HepG2 (cell line): Measurements from ENCODE around the gene OPA3. TPM values are rescaled to one million over a fixed set of nuclear protein-coding genes. Genes with fewer than 3 reads are reported as not detected.

ENCODE experiments used
- FOSL2 ChIP-seq: sonication (generic); formaldehyde crosslinking; IDR thresholded peaks from 2 replicates; pipeline ENCODE4 v1.4.0; 2020; ENCODE audit warnings: missing genetic modification reagents
- HMGXB3 ChIP-seq: sonication (generic); formaldehyde crosslinking; IDR thresholded peaks from 2 replicates; pipeline ENCODE4 v1.4.0; 2020; ENCODE audit warnings: missing genetic modification reagents, borderline replicate concordance
- KDM4B ChIP-seq: sonication (generic); formaldehyde crosslinking; IDR thresholded peaks from 2 replicates; pipeline ENCODE4 v1.4.0; 2020; ENCODE audit warnings: missing genetic modification reagents
- NFAT5 ChIP-seq: sonication (generic); formaldehyde crosslinking; IDR thresholded peaks from 2 replicates; pipeline ENCODE4 v1.4.0; 2020; ENCODE audit warnings: missing genetic modification reagents
- REPIN1 ChIP-seq: sonication (generic); formaldehyde crosslinking; IDR thresholded peaks from 2 replicates; pipeline ENCODE4 v1.8.0; 2022; ENCODE audit warnings: missing genetic modification reagents, low read depth, mild to moderate bottlenecking, borderline replicate concordance
- XRCC5 ChIP-seq: fragments of 200-400 bp; formaldehyde crosslinking; optimal IDR thresholded peaks from 2 replicates; pipeline ENCODE3; 2017; ENCODE audit warnings: mild to moderate bottlenecking, low read length
- ZNF335 ChIP-seq: sonication (generic); formaldehyde crosslinking; IDR thresholded peaks from 2 replicates; pipeline ENCODE4 v1.4.0; 2020; ENCODE audit warnings: missing genetic modification reagents
- ZNF510 ChIP-seq: sonication (generic); formaldehyde crosslinking; IDR thresholded peaks from 2 replicates; pipeline ENCODE4 v1.4.0; 2020; ENCODE audit warnings: low read depth, mild to moderate bottlenecking, missing genetic modification reagents
- polyA plus RNA-seq, 8 experiments: library from polyadenylated mRNA; depleted of rRNA in 3 of 8; stranded (reverse) in 7 of 8; unstranded in 1 of 8; fragments of >200 nt; fragmentation: Illumina TruSeq in 4 of 8; extraction: Trizol in 4 of 8; gene quantifications; 2 replicates each; pipeline versions ENCODE4 v1.2.1 to v1.2.3, GENCODE V29; 2011 to 2016; ENCODE audit warnings: low read depth in 4 of 8, missing spikeins in 1 of 8, mixed read lengths in 1 of 8; ENCODE audit not compliant: insufficient read depth in 1 of 8
- total RNA-seq, 5 experiments: library from RNA; depleted of rRNA; stranded (reverse); fragments of >200 nt; fragmentation: Illumina TruSeq; extraction: Trizol; gene quantifications; 2 replicates each; pipeline ENCODE4 v1.2.3, GENCODE V29; 2016; ENCODE audit warnings: low read depth in 1 of 5
- TF ChIP-seq, protein P1 (sequence below): sonication (generic); formaldehyde crosslinking; IDR thresholded peaks from 2 replicates; pipeline ENCODE4 v1.5.1; 2020; ENCODE audit warnings: mild to moderate bottlenecking, missing genetic modification reagents, borderline replicate concordance
- TF ChIP-seq, protein P2 (sequence below): sonication (generic); formaldehyde crosslinking; IDR thresholded peaks from 2 replicates; pipeline ENCODE4 v1.4.0; 2020; ENCODE audit warnings: missing genetic modification reagents, mild to moderate bottlenecking, borderline replicate concordance
- TF ChIP-seq, protein P3 (sequence below): sonication (generic); formaldehyde crosslinking; IDR thresholded peaks from 2 replicates; pipeline ENCODE4 v1.4.0; 2020; ENCODE audit warnings: missing genetic modification reagents, borderline replicate concordance

Gene OPA3
- total and polyA plus RNA-seq, 2 of the 13 experiments (the other 11 are each of a cell fraction or from before 2014, with no cell fraction given) = 8.3 to 17.7 TPM

DNA sequence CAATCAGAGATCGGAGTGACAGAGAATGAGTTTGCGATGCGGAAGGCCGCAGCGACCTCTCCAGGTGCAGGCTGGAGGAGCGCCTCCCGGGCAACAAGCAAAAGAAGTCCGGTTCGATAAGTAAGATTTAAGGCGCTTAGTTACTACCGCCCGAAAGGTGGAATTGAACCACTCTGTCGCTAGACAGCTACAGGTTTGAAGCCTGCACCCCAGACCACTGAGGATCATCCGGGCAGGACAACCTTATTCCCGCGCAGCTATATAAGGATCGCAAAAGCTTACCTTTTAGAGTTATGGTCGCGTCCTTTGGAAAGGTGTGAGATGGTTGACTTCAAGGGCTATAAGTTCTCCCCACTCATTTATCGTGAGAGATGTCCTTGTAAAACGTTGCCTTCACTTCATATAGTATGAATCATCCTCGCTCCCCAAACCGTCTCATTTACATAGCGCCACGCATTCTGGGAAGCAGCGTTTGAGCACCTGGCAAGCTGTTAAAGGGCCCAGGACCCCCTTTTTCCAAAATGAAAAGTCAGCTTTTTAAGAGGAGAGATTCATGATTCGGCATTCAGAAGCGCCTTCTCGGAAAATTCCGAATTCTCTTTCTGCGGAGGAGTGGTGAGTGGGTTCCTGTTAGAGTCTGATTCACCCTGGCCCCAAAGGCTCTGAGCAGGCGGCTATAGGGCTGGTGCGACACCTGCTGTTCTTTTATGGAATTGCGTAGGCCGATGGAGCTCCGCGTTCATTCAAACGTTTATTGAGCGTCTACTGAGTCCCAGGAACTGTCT lies 106.0 kb downstream of the OPA3 start (continued):
- TF ChIP-seq, protein P1, sequence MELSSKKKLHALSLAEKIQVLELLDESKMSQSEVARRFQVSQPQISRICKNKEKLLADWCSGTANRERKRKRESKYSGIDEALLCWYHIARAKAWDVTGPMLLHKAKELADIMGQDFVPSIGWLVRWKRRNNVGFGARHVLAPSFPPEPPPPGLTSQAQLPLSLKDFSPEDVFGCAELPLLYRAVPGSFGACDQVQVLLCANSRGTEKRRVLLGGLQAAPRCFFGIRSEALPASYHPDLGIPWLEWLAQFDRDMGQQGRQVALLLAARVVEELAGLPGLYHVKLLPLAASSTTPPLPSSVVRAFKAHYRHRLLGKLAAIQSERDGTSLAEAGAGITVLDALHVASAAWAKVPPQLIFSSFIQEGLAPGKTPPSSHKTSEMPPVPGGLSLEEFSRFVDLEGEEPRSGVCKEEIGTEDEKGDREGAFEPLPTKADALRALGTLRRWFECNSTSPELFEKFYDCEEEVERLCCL (CRISPR knock-in tag) = 0 out of 2 replicates have a peak, but pooled peaks have one; percentile 53
- TF ChIP-seq HMGXB3 (CRISPR knock-in tag) (peak; percentile 16; the same call in 1 of the 2 replicates), XRCC5 (peak; percentile 11), NFAT5 (CRISPR knock-in tag) (no peak), KDM4B (CRISPR knock-in tag) (0 out of 2 replicates have a peak, but pooled peaks have one; percentile 18), FOSL2 (CRISPR knock-in tag) (peak; percentile 53), ZNF510 (CRISPR knock-in tag) (0 out of 2 replicates have a peak, but pooled peaks have one; percentile 56), ZNF335 (0 out of 2 replicates have a peak, but pooled peaks have one; percentile 25), REPIN1 (CRISPR knock-in tag) (peak; percentile 80; the same call in 1 of the 2 replicates)
- TF ChIP-seq, protein P2, sequence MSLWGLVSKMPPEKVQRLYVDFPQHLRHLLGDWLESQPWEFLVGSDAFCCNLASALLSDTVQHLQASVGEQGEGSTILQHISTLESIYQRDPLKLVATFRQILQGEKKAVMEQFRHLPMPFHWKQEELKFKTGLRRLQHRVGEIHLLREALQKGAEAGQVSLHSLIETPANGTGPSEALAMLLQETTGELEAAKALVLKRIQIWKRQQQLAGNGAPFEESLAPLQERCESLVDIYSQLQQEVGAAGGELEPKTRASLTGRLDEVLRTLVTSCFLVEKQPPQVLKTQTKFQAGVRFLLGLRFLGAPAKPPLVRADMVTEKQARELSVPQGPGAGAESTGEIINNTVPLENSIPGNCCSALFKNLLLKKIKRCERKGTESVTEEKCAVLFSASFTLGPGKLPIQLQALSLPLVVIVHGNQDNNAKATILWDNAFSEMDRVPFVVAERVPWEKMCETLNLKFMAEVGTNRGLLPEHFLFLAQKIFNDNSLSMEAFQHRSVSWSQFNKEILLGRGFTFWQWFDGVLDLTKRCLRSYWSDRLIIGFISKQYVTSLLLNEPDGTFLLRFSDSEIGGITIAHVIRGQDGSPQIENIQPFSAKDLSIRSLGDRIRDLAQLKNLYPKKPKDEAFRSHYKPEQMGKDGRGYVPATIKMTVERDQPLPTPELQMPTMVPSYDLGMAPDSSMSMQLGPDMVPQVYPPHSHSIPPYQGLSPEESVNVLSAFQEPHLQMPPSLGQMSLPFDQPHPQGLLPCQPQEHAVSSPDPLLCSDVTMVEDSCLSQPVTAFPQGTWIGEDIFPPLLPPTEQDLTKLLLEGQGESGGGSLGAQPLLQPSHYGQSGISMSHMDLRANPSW (CRISPR knock-in tag) = peak; percentile 53; the same call in 1 of the 2 replicates
- TF ChIP-seq, protein P3, sequence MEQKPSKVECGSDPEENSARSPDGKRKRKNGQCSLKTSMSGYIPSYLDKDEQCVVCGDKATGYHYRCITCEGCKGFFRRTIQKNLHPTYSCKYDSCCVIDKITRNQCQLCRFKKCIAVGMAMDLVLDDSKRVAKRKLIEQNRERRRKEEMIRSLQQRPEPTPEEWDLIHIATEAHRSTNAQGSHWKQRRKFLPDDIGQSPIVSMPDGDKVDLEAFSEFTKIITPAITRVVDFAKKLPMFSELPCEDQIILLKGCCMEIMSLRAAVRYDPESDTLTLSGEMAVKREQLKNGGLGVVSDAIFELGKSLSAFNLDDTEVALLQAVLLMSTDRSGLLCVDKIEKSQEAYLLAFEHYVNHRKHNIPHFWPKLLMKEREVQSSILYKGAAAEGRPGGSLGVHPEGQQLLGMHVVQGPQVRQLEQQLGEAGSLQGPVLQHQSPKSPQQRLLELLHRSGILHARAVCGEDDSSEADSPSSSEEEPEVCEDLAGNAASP = peak; percentile 57; the same call in 1 of the 2 replicates
